ENCODE measurements around the gene PCGF3.

- TF ChIP-seq CTCF (conservative IDR thresholded peaks at IDR 0.05; ENCODE audit: low read depth, low read length) (no peak), EZH2 (IDR thresholded peaks at IDR 0.05; ENCODE audit: borderline replicate concordance, low read depth, low read length, poor library complexity, severe bottlenecking) (no peak)
Observed at GRCh38 chr4:678331-679103, 27.1 kb upstream of the PCGF3 start.

Data from A673 (cell line).